H1 (cell line): ENCODE data around the gene CORT. TPM values are rescaled to one million over a fixed set of nuclear protein-coding genes. Genes with fewer than 3 reads are reported as not detected.

ENCODE experiments used
- CTCF ChIA-PET: fragments of 300-600 bp; sonication (Branson Sonifier 250); formaldehyde crosslinking; loops from one replicate; lab custom pipeline; 2021; ENCODE audit not compliant: partially characterized antibody; lab: Charles Lee
- POLR2A ChIA-PET: fragments of 300-600 bp; sonication (Branson Sonifier 250); formaldehyde crosslinking; loops from one replicate; lab custom pipeline; 2021; ENCODE audit warnings: inconsistent platforms; ENCODE audit not compliant: partially characterized antibody; lab: Charles Lee
- DNase-seq, 2 experiments: peaks; one replicate each; pipeline versions ENCODE4 v3.0.0 to v3.0.0-alpha.2; 2010 to 2022; ENCODE audit warnings: low spot score in 2 of 2, low read depth in 1 of 2, mixed read lengths in 1 of 2
- FAIRE-seq: peaks from 2 replicates; lab custom pipeline; 2011; peaks lifted over from hg19 to GRCh38; lab: Jason Lieb, UNC
- H2AFZ ChIP-seq: 2 replicates; pipeline ENCODE4 v1.8.1; 2012; ENCODE audit warnings: low read length, inconsistent platforms
- H2AK5ac ChIP-seq: 2 replicates; pipeline ENCODE4 v1.6.1; 2013; ENCODE audit warnings: low read depth, low read length
- H2BK120ac ChIP-seq: replicated peaks from 2 replicates; pipeline ENCODE3; 2013; ENCODE audit warnings: low read depth, low read length, inconsistent platforms
- H2BK12ac ChIP-seq: 2 replicates; pipeline ENCODE4 v1.6.1; 2013; ENCODE audit warnings: low read depth, low read length
- H2BK15ac ChIP-seq: 2 replicates; pipeline ENCODE4 v1.6.1; 2013; ENCODE audit warnings: low read length
- H2BK20ac ChIP-seq: 2 replicates; pipeline ENCODE4 v1.6.1; 2013; ENCODE audit warnings: low read length
- H2BK5ac ChIP-seq: 2 replicates; pipeline ENCODE4 v1.6.1; 2013; ENCODE audit warnings: low read depth, low read length
- H3K14ac ChIP-seq: 2 replicates; pipeline ENCODE4 v1.6.1; 2013; ENCODE audit warnings: inconsistent platforms; ENCODE audit not compliant: insufficient read length
- H3K18ac ChIP-seq: 2 replicates; pipeline ENCODE4 v1.6.1; 2013; ENCODE audit warnings: low read length; ENCODE audit errors: extremely low read depth
- H3K23ac ChIP-seq: 2 replicates; pipeline ENCODE4 v1.6.1; 2013; ENCODE audit warnings: inconsistent platforms; ENCODE audit not compliant: insufficient read length
- H3K23me2 ChIP-seq: 2 replicates; pipeline ENCODE4 v1.6.1; 2013; ENCODE audit warnings: low read depth, low read length
- H3K27ac ChIP-seq: 2 replicates; pipeline ENCODE4 v1.6.1; 2011; ENCODE audit warnings: low read depth, low read length, inconsistent platforms
- H3K27me3 ChIP-seq, 4 experiments: replicated peaks in 1 of 4; 1 replicate in 1 of 4; 2 replicates in 3 of 4; pipeline versions ENCODE4 v1.6.1 to v1.8.1; 2011 to 2013; ENCODE audit warnings: low read length in 3 of 4, mild to moderate bottlenecking in 3 of 4, inconsistent platforms in 2 of 4, mixed read lengths in 2 of 4, moderate library complexity in 1 of 4; ENCODE audit not compliant: control insufficient read depth in 3 of 4, insufficient read depth in 3 of 4; ENCODE audit errors: extremely low read depth in 1 of 4
- H3K36me3 ChIP-seq, 4 experiments: 2 replicates each; pipeline versions ENCODE4 v1.6.1 to v1.8.1; 2011 to 2013; ENCODE audit warnings: mild to moderate bottlenecking in 4 of 4, low read length in 3 of 4, moderate library complexity in 2 of 4, control low read depth in 1 of 4, inconsistent platforms in 1 of 4; ENCODE audit not compliant: insufficient read depth in 4 of 4, control insufficient read depth in 2 of 4
- H3K4ac ChIP-seq: replicated peaks from 2 replicates; pipeline ENCODE3; 2013; ENCODE audit warnings: low read length, low read depth, mixed read lengths, inconsistent platforms; ENCODE audit not compliant: insufficient read length
- H3K4me1 ChIP-seq, 4 experiments: replicated peaks in 1 of 4; 1 replicate in 1 of 4; 2 replicates in 3 of 4; pipeline versions ENCODE4 v1.6.1 to v1.8.1; 2011 to 2013; ENCODE audit warnings: low read length in 3 of 4, inconsistent platforms in 2 of 4, mixed read lengths in 1 of 4; ENCODE audit not compliant: insufficient read depth in 4 of 4, control insufficient read depth in 3 of 4
- H3K4me2 ChIP-seq, 2 experiments: 2 replicates each; pipeline versions ENCODE4 v1.6.1 to v1.8.1; 2011 to 2013; ENCODE audit warnings: low read depth in 2 of 2, low read length in 2 of 2, control low read depth in 1 of 2, inconsistent platforms in 1 of 2, mild to moderate bottlenecking in 1 of 2; ENCODE audit not compliant: insufficient read depth in 1 of 2
- H3K4me3 ChIP-seq, 4 experiments: fragments of 200-600, 300-600 bp in 1 of 4; sonication (generic), shearing (Covaris generic), sonication (Bioruptor Twin) in 1 of 4; 2 replicates each; pipeline versions ENCODE4 v1.5.1 to v1.8.1; 2011 to 2016; ENCODE audit warnings: low read length in 4 of 4, low read depth in 3 of 4, control low read depth in 2 of 4, inconsistent platforms in 2 of 4, mild to moderate bottlenecking in 2 of 4, mixed read lengths in 1 of 4, moderate library complexity in 1 of 4; ENCODE audit not compliant: insufficient read depth in 2 of 4; ENCODE audit errors: extremely low read depth in 1 of 4
- H3K56ac ChIP-seq: replicated peaks from 2 replicates; pipeline ENCODE3; 2013; ENCODE audit warnings: low read depth, mild to moderate bottlenecking, mixed read lengths, low read length, inconsistent platforms; ENCODE audit not compliant: insufficient read length
- H3K79me1 ChIP-seq: 2 replicates; pipeline ENCODE4 v1.6.1; 2013; ENCODE audit warnings: low read depth, low read length, control low read depth
- H3K79me2 ChIP-seq, 2 experiments: 2 replicates each; pipeline versions ENCODE4 v1.6.1 to v1.8.1; 2012 to 2013; ENCODE audit warnings: low read length in 2 of 2, mild to moderate bottlenecking in 2 of 2, inconsistent platforms in 1 of 2; ENCODE audit not compliant: insufficient read depth in 2 of 2, control insufficient read depth in 1 of 2
- H3K9ac ChIP-seq, 4 experiments: replicated peaks in 1 of 4; 1 replicate in 1 of 4; 2 replicates in 3 of 4; pipeline versions ENCODE4 v1.6.1 to v1.8.1; 2011 to 2013; ENCODE audit warnings: low read depth in 3 of 4, low read length in 3 of 4, control low read depth in 2 of 4, mild to moderate bottlenecking in 2 of 4, moderate library complexity in 2 of 4, inconsistent platforms in 1 of 4; ENCODE audit errors: extremely low read depth in 1 of 4
- H3K9me3 ChIP-seq, 2 experiments: 2 replicates each; pipeline versions ENCODE4 v1.6.1 to v1.8.1; 2012 to 2013; ENCODE audit warnings: mild to moderate bottlenecking in 2 of 2, moderate library complexity in 2 of 2, control low read depth in 1 of 2, inconsistent platforms in 1 of 2, low read depth in 1 of 2, low read length in 1 of 2, mixed read lengths in 1 of 2; ENCODE audit not compliant: insufficient read depth in 2 of 2
- H4K20me1 ChIP-seq, 2 experiments: replicated peaks in 1 of 2; 2 replicates each; pipeline versions ENCODE3 to v1.8.1; 2011 to 2013; ENCODE audit warnings: inconsistent platforms in 2 of 2, low read length in 2 of 2, mild to moderate bottlenecking in 1 of 2; ENCODE audit not compliant: insufficient read depth in 2 of 2, control insufficient read depth in 1 of 2
- H4K5ac ChIP-seq: 2 replicates; pipeline ENCODE4 v1.6.1; 2013; ENCODE audit warnings: low read length, low read depth, mixed read lengths, inconsistent platforms; ENCODE audit not compliant: insufficient read length
- H4K8ac ChIP-seq: 2 replicates; pipeline ENCODE4 v1.8.0; 2013; ENCODE audit warnings: mild to moderate bottlenecking, moderate library complexity, low read length, inconsistent platforms; ENCODE audit not compliant: insufficient read depth; ENCODE audit errors: extremely low read depth
- H4K91ac ChIP-seq: replicated peaks from 2 replicates; pipeline ENCODE3; 2013; ENCODE audit warnings: low read length, mixed read lengths, inconsistent platforms; ENCODE audit not compliant: insufficient read length
- CEBPB ChIP-seq: IDR thresholded peaks from 2 replicates; pipeline ENCODE4 v1.6.1; 2012; ENCODE audit warnings: low read depth, low read length
- JUND ChIP-seq: IDR thresholded peaks from 2 replicates; pipeline ENCODE4 v1.6.1; 2011; ENCODE audit warnings: mild to moderate bottlenecking, improper control_type of control experiment, low read length
- RFX5 ChIP-seq: IDR thresholded peaks from 2 replicates; pipeline ENCODE4 v1.6.1; 2011; ENCODE audit warnings: low read depth, low read length, improper control_type of control experiment, borderline replicate concordance
- WGBS, 2 experiments: shearing (Covaris generic) in 1 of 2; methylation state at CpG; one replicate each; pipeline versions ENCODE4 v1.1.6 to v1.1.7; 2013 to 2015; ENCODE audit warnings: low lambda C conversion rate in 2 of 2, mixed read lengths in 2 of 2, inconsistent platforms in 1 of 2, low coverage in 1 of 2, missing lambda C conversion rate in 1 of 2; ENCODE audit not compliant: insufficient replicate concordance in 2 of 2, insufficient coverage in 1 of 2, insufficient read length in 1 of 2; ENCODE audit errors: extremely low coverage in 1 of 2, missing lambda C conversion rate in 1 of 2; 5-methylcytosine and 5-hydroxymethylcytosine counted together
- polyA plus RNA-seq, 7 experiments: library from polyadenylated mRNA; depleted of rRNA in 3 of 7; stranded (reverse) in 5 of 7; unstranded in 2 of 7; fragments of >200 nt in 5 of 7; fragments of 200-250 nt in 2 of 7; gene quantifications; 1 replicate in 5 of 7; 2 replicates in 1 of 7; 4 replicates in 1 of 7; pipeline versions ENCODE4 v1.2.1 to v1.2.3, GENCODE V29; 2011 to 2013; ENCODE audit warnings: missing spikeins in 2 of 7, mixed read lengths in 2 of 7
- total RNA-seq: library from RNA; stranded (reverse); fragmentation: NEBNext Ultra II Directional; extraction: Animal tissue kit (Norgen Biotek cat#: 25700); gene quantifications from 2 replicates; pipeline ENCODE4 v1.2.1, GENCODE V29; 2021

The CORT gene
- total and polyA plus RNA-seq, 2 of the 8 experiments (the other 6 are each of a cell fraction or from before 2014, with no cell fraction given): 0.15 to 0.30 TPM

- Histone ChIP-seq H3K14ac (no peak overlapping the region), H3K27ac (no peak overlapping the region), H3K79me1 (no peaks in the 10 kb centered on the region), H4K8ac (no peak overlapping the region), H4K20me1 (peaks cover 3 to 5% of the 10 kb centered on the region in 2 experiments), H2BK120ac (no peak overlapping the region), H2AK5ac (no peak overlapping the region), H3K9me3 (no peaks in the 10 kb centered on the region), H3K23ac (no peak overlapping the region), H2BK20ac (no peak overlapping the region), H3K4me1 (no peaks in the 10 kb centered on the region), H4K5ac (no peak overlapping the region), H3K27me3 (no peaks in the 10 kb centered on the region), H4K91ac (no peak overlapping the region), H3K4ac (no peak overlapping the region), H3K23me2 (no peaks in the 10 kb centered on the region), H3K79me2 (no peaks in the 10 kb centered on the region), H2BK5ac (no peak overlapping the region), H3K4me2 (no peak overlapping the region), H3K9ac (no peak overlapping the region), H2BK15ac (no peak overlapping the region), H3K56ac (no peak overlapping the region), H2AFZ (no peak overlapping the region), H3K18ac (no peak overlapping the region), H2BK12ac (no peak overlapping the region), H3K36me3 (peaks cover 18 to 47% (median 33%) of the 10 kb centered on the region in 4 experiments), H3K4me3 (no peak overlapping the region)
- FAIRE-seq (no peak), DNase-seq (no peak)
- CTCF ChIA-PET: interaction anchor here (0.7 to 2.3 kb wide), 5 partner anchors 8 to 87 kb away, joined by 3 to 7 read pairs (median 3); partner anchors contain the start of gene CENPS
- WGBS, 2 experiments: 81% methylated on average over 5 of the region's 5 CpGs; no CpG with 5 or more reads in 1 of the 2 experiments
- TF ChIP-seq RFX5 (no peak), CEBPB (no peak), JUND (no peak)
- POLR2A ChIA-PET: interaction anchor here (0.7 to 2.1 kb wide), 6 partner anchors 8 to 45 kb away, joined by 3 to 10 read pairs (median 3); partner anchors contain the start of gene CENPS
Measured at GRCh38 chr1:10421637-10422036, 28.2 kb upstream of the CORT start.
